KMS-11 (cell line): Measurements from ENCODE around the gene NAA11.
"Not testable (repeated sequence)": the region's sequence is repeated elsewhere in the genome, so short reads cannot be mapped to it uniquely, and the experiment has no call there.

Experiments
- H2AFZ ChIP-seq: fragments of 200-600 bp; sonication (generic); 2 replicates; pipeline ENCODE4 v1.6.1; 2016; ENCODE audit warnings: antibody characterized with exemption, mixed run types, low read depth
- H3K27ac ChIP-seq: fragments of 200-600 bp; sonication (generic); 2 replicates; pipeline ENCODE4 v1.6.1; 2016; ENCODE audit warnings: mild to moderate bottlenecking, mixed run types
- H3K27me3 ChIP-seq: fragments of 200-600 bp; sonication (generic); 2 replicates; pipeline ENCODE4 v1.6.1; 2017; ENCODE audit warnings: mild to moderate bottlenecking, low read depth, mixed run types, moderate library complexity; ENCODE audit not compliant: insufficient read depth
- H3K36me3 ChIP-seq: fragments of 200-600 bp; sonication (generic); 2 replicates; pipeline ENCODE4 v1.6.1; 2017; ENCODE audit warnings: mild to moderate bottlenecking, mixed run types; ENCODE audit not compliant: insufficient read depth
- H3K4me1 ChIP-seq: fragments of 200-600 bp; sonication (generic); 2 replicates; pipeline ENCODE4 v1.6.1; 2016; ENCODE audit warnings: mild to moderate bottlenecking, low read depth, mixed run types; ENCODE audit not compliant: poor library complexity, severe bottlenecking
- H3K4me2 ChIP-seq: fragments of 200-600 bp; sonication (generic); 2 replicates; pipeline ENCODE4 v1.7.0; 2016; ENCODE audit warnings: mild to moderate bottlenecking, mixed run types
- H3K4me3 ChIP-seq: fragments of 200-600 bp; sonication (generic); IDR thresholded peaks from 2 replicates; pipeline ENCODE4 v1.6.1; 2017; ENCODE audit warnings: low read depth, low read length, mixed read lengths; ENCODE audit not compliant: insufficient read depth
- H3K79me2 ChIP-seq: fragments of 200-600 bp; sonication (generic); 2 replicates; pipeline ENCODE4 v1.6.1; 2016; ENCODE audit warnings: low read depth, mixed run types; ENCODE audit not compliant: insufficient read depth
- H3K9ac ChIP-seq: fragments of 200-600 bp; sonication (generic); 2 replicates; pipeline ENCODE4 v1.6.1; 2016; ENCODE audit warnings: mild to moderate bottlenecking, mixed run types
- H4K20me1 ChIP-seq: fragments of 200-600 bp; sonication (generic); 2 replicates; pipeline ENCODE4 v1.6.1; 2016; ENCODE audit warnings: mild to moderate bottlenecking, mixed run types; ENCODE audit not compliant: insufficient read depth
- CTCF ChIP-seq: fragments of 200-600 bp; sonication (generic); conservative IDR thresholded peaks from 2 replicates; pipeline ENCODE4 v1.6.1; 2017; ENCODE audit warnings: low read depth, mild to moderate bottlenecking, antibody characterized with exemption, low read length, moderate library complexity, mixed read lengths

NAA11 gene

DNA sequence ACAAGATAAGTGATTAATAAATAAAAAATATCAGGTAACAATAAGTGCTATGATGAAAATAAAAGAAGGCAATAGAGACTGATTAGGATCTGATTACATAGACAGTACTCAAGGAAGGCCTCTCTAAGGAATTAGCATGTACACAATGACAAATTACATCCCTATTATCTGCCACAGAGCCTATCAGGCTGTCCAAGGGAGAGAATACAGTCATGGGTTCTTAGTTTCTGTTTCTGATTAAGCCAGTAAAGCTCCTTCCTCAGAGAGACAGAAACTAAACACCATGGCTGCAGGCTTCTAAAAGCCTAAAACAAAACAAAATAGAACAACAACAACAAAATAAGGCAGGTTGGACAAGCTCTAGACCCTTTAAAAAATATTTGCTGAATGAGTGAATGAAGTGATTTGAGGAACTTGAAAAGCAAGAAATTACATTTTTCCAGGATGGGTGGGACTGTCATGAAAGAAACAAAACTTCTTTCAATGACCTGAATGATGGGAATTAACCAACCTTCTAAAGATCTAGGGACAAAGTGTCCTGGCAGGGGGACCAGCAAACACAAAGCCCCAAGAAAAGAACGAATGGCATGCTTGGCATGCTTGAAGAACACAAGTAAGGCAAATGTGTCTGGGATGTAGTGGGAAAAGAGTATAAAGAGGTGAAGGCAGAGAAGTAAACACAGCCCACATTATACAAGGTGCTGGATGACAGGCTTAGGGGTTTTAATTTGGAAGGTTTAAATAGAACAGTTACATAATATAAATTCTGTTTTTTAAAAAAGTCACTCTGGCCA lies 44.1 kb downstream of the NAA11 start:
- no peak overlapping the region for H3K4me2 ChIP-seq
- no peaks in the 10 kb centered on the region for H3K4me1 ChIP-seq
- no peak overlapping the region for H3K4me3 ChIP-seq
- TF ChIP-seq CTCF = no peak
- no peak overlapping the region for H3K9ac ChIP-seq
- no peaks in the 10 kb centered on the region for H3K36me3 ChIP-seq
- H3K27me3 ChIP-seq = no peaks in the 10 kb centered on the region
- no peaks in the 10 kb centered on the region for H3K79me2 ChIP-seq
- H4K20me1 ChIP-seq = no peaks in the 10 kb centered on the region
- H3K27ac ChIP-seq = no peak overlapping the region
- H2AFZ ChIP-seq = 0 out of 2 replicates have a peak overlapping the region, but pooled peaks have one; percentile 6

DNA sequence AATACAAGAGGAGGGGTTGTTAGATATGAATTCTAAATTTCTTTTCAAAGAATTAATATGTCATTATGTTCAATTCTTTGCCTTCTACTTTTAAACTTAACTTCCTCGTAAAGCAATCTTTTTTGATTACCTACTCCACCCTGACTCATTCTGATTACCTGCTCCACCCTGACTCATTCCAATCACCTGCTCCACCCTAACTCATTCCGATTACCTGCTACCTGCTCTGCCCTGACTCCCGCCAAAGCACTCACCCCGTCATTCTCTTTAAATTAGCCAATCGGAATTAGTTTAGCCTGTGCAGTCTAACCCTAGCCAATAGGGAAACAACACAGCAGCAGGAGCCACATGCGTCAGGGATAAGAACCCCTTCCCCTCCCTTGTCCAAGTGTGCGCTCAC lies 48.4 kb downstream of the NAA11 start:
- not testable (repeated sequence) for H3K4me2 ChIP-seq, H3K27ac ChIP-seq, H3K79me2 ChIP-seq, H3K4me1 ChIP-seq, H3K4me3 ChIP-seq, H4K20me1 ChIP-seq, H3K36me3 ChIP-seq, H2AFZ ChIP-seq, H3K27me3 ChIP-seq, H3K9ac ChIP-seq

- Histone ChIP-seq H3K4me2 (no peak overlapping the region), H3K9ac (no peak overlapping the region), H3K27me3 (no peaks in the 10 kb centered on the region), H3K79me2 (no peaks in the 10 kb centered on the region), H3K27ac (no peak overlapping the region), H2AFZ (no peak overlapping the region), H3K4me1 (no peaks in the 10 kb centered on the region), H3K36me3 (no peaks in the 10 kb centered on the region), H4K20me1 (no peaks in the 10 kb centered on the region), H3K4me3 (no peak overlapping the region)
- no peak for TF ChIP-seq CTCF
Measured at GRCh38 chr4:79273915-79274314, 51.9 kb downstream of the NAA11 start.

- no peaks in the 10 kb centered on the region for H4K20me1 ChIP-seq
- H3K4me3 ChIP-seq = no peak overlapping the region
- H3K9ac ChIP-seq = no peak overlapping the region
- H2AFZ ChIP-seq = no peak overlapping the region
- no peak overlapping the region for H3K4me2 ChIP-seq
- H3K36me3 ChIP-seq = no peaks in the 10 kb centered on the region
- TF ChIP-seq CTCF = no peak
- H3K4me1 ChIP-seq = no peaks in the 10 kb centered on the region
- no peak overlapping the region for H3K27ac ChIP-seq
- no peaks in the 10 kb centered on the region for H3K27me3 ChIP-seq
- H3K79me2 ChIP-seq = no peaks in the 10 kb centered on the region
Measured at GRCh38 chr4:79272761-79273160, 53.1 kb downstream of the NAA11 start.

DNA sequence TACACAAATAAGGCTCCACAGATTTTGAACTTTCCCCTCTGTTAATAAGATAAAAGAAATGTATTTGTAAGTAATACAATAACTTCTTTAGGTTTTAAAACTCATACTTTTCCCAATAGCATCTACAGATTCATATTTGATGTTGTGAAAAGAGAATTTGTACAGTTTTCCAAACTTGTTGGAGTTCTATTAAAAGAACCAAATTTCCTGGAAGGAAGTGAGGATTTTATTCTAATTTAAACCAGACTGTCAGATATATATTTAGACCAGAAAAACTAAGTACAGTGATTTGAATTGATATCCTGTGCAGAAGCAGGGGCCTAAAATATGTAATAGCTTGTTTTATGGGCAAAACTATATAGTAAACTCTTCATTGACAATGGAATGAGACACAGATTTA lies 53.7 kb downstream of the NAA11 start:
- no peaks in the 10 kb centered on the region for H4K20me1 ChIP-seq
- no peak overlapping the region for H3K27ac ChIP-seq
- H3K9ac ChIP-seq = no peak overlapping the region
- no peak overlapping the region for H3K4me3 ChIP-seq
- no peak overlapping the region for H3K4me2 ChIP-seq
- no peak for TF ChIP-seq CTCF
- no peaks in the 10 kb centered on the region for H3K27me3 ChIP-seq
- H3K79me2 ChIP-seq = no peaks in the 10 kb centered on the region
- H2AFZ ChIP-seq = no peak overlapping the region
- no peaks in the 10 kb centered on the region for H3K36me3 ChIP-seq
- H3K4me1 ChIP-seq = no peaks in the 10 kb centered on the region
